Body of pancreas (tissue), 4 donors: ENCODE data around the gene OR2J1. TPM values are rescaled to one million over a fixed set of nuclear protein-coding genes. Genes with fewer than 3 reads are reported as not detected.
"Not testable (repeated sequence)": the region's sequence is repeated elsewhere in the genome, so short reads cannot be mapped to it uniquely, and the experiment has no call there.

ENCODE experiments used
- ATAC-seq: fragments of 150-250 bp; one replicate; pipeline ENCODE4 v1.9.1; 2016
- DNase-seq, 4 donors: peaks; one replicate each; pipeline ENCODE4 v3.0.0-alpha.2; 2019
- H3K27ac ChIP-seq, 4 donors: fragments of 200-600 bp; sonication (generic); 1 replicate in 3 of 4; 2 replicates in 1 of 4; pipeline versions ENCODE4 v1.5.1 to v1.6.1; 2016 to 2019; ENCODE audit warnings: mild to moderate bottlenecking in 1 of 4, mixed read lengths in 1 of 4, moderate library complexity in 1 of 4
- H3K27me3 ChIP-seq, 2 donors: fragments of 200-600 bp; sonication (generic); one replicate each; pipeline ENCODE4 v1.6.0; 2016; ENCODE audit warnings: mild to moderate bottlenecking in 1 of 2
- H3K36me3 ChIP-seq, 2 donors: fragments of 200-600 bp; sonication (generic); replicated peaks in 1 of 2; 2 replicates each; pipeline ENCODE4 v1.5.1; 2016; ENCODE audit warnings: low read depth in 2 of 2; ENCODE audit not compliant: insufficient read depth in 1 of 2
- H3K4me1 ChIP-seq: fragments of 200-600 bp; sonication (generic); one replicate; pipeline ENCODE4 v1.6.0; 2016
- H3K4me3 ChIP-seq, 2 donors: fragments of 200-600 bp; sonication (generic); 1 replicate in 1 of 2; 2 replicates in 1 of 2; pipeline ENCODE4 v1.5.1; 2016 to 2019
- H3K9me3 ChIP-seq, 3 donors: fragments of 200-600 bp; sonication (generic); 1 replicate in 2 of 3; 2 replicates in 1 of 3; pipeline ENCODE4 v1.5.1; 2016
- POLR2A ChIP-seq, 3 donors: fragments of 450-650 bp; IDR thresholded peaks; one replicate each; pipeline ENCODE4 v1.6.1; 2016; ENCODE audit warnings: antibody characterized with exemption in 3 of 3, mild to moderate bottlenecking in 2 of 3
- WGBS, 2 donors: methylation state at CpG; one replicate each; pipeline ENCODE4 v1.1.5; 2017; 5-methylcytosine and 5-hydroxymethylcytosine counted together
- intact Hi-C: fragments of 100-400 bp; cut with DNase I; formaldehyde crosslinking; loops from one replicate; pipeline ENCODE4 v1.15.1; 2023
- total RNA-seq, 2 donors: library from RNA; depleted of rRNA; stranded (reverse); fragments of >200 nt; gene quantifications; one replicate each; pipeline ENCODE4 v1.1.0, GENCODE V29; 2016
- TF ChIP-seq, protein P1 (sequence below), 7 experiments: fragments of 450-650 bp in 4 of 7; fragments of 200-600 bp in 3 of 7; sonication (generic) in 3 of 7; IDR thresholded peaks; one replicate each; pipeline ENCODE4 v1.5.1; 2016 to 2019; ENCODE audit warnings: antibody characterized with exemption in 7 of 7

The OR2J1 gene
- total RNA-seq, 2 donors from 2014 or later: not detected

GRCh38 chr6:29137724-29138123 is 38.4 kb downstream of the OR2J1 start:
- Histone ChIP-seq H3K36me3 (no peaks in the 10 kb centered on the region), H3K27ac (no peak overlapping the region), H3K27me3 (no peaks in the 10 kb centered on the region), H3K9me3 (no peaks in the 10 kb centered on the region), H3K4me3 (no peak overlapping the region), H3K4me1 (no peaks in the 10 kb centered on the region)
- WGBS, 2 donors: 70 to 73% methylated on average over 4 of the region's 4 CpGs
- ATAC-seq (no peak), DNase-seq (no peak)
- intact Hi-C loops: no loop called here
- TF ChIP-seq, protein P1, sequence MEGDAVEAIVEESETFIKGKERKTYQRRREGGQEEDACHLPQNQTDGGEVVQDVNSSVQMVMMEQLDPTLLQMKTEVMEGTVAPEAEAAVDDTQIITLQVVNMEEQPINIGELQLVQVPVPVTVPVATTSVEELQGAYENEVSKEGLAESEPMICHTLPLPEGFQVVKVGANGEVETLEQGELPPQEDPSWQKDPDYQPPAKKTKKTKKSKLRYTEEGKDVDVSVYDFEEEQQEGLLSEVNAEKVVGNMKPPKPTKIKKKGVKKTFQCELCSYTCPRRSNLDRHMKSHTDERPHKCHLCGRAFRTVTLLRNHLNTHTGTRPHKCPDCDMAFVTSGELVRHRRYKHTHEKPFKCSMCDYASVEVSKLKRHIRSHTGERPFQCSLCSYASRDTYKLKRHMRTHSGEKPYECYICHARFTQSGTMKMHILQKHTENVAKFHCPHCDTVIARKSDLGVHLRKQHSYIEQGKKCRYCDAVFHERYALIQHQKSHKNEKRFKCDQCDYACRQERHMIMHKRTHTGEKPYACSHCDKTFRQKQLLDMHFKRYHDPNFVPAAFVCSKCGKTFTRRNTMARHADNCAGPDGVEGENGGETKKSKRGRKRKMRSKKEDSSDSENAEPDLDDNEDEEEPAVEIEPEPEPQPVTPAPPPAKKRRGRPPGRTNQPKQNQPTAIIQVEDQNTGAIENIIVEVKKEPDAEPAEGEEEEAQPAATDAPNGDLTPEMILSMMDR (IDR thresholded peaks at IDR 0.05): no peak
- no peak for TF ChIP-seq POLR2A (IDR thresholded peaks at IDR 0.05)

GRCh38 chr6:29141606-29142005 is 42.3 kb downstream of the OR2J1 start:
- no peak for TF ChIP-seq POLR2A (IDR thresholded peaks at IDR 0.05)
- TF ChIP-seq, protein P1 (IDR thresholded peaks at IDR 0.05): no peak
- H3K4me3 ChIP-seq: no peak overlapping the region
- ATAC-seq (no peak), DNase-seq (no peak)
- no peak overlapping the region for H3K27ac ChIP-seq
- intact Hi-C loops: no loop called here
- no peaks in the 10 kb centered on the region for H3K4me1 ChIP-seq
- no peaks in the 10 kb centered on the region for H3K27me3 ChIP-seq
- H3K9me3 ChIP-seq: no peaks in the 10 kb centered on the region
- 95 to 98% methylated on average over 1 of the region's 1 CpG for WGBS, 2 donors
- H3K36me3 ChIP-seq: no peaks in the 10 kb centered on the region

DNA sequence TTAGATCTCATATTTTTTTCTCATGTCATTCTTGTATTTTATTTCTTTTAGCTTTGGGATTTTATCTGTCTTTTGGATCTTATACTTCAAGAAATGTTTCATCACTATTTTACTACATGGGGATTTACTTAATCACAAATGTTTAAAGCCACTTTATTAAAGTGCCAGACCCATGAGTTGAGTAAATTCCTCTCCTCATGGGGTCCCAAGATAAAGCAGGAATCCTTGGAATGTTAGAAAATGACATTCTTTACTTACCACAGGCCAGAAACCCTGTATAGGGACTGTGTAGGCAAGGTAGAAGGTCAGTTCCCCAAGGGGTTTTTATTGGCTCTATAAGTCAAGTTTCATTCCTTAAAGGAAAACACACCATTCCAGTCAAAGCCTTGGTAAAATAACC is 43.0 kb downstream of the OR2J1 start:
- intact Hi-C loops: no loop called here
- H3K27ac ChIP-seq: no peak overlapping the region
- no peaks in the 10 kb centered on the region for H3K9me3 ChIP-seq
- no peak overlapping the region for H3K4me3 ChIP-seq
- no peak for DNase-seq
- no peaks in the 10 kb centered on the region for H3K27me3 ChIP-seq
- no peaks in the 10 kb centered on the region for H3K4me1 ChIP-seq
- TF ChIP-seq, protein P1 (IDR thresholded peaks at IDR 0.05): no peak
- TF ChIP-seq POLR2A (IDR thresholded peaks at IDR 0.05): no peak
- no peaks in the 10 kb centered on the region for H3K36me3 ChIP-seq
- ATAC-seq: no peak

- no peak for DNase-seq
- Histone ChIP-seq H3K27me3 (no peaks in the 10 kb centered on the region), H3K27ac (no peak overlapping the region), H3K4me3 (no peak overlapping the region), H3K36me3 (no peaks in the 10 kb centered on the region), H3K9me3 (no peaks in the 10 kb centered on the region), H3K4me1 (no peaks in the 10 kb centered on the region)
- no peak for ATAC-seq
- 45 to 58% methylated on average over 2 of the region's 2 CpGs for WGBS, 2 donors
- intact Hi-C loops: no loop called here
- TF ChIP-seq, protein P1 (IDR thresholded peaks at IDR 0.05): no peak
- TF ChIP-seq POLR2A (IDR thresholded peaks at IDR 0.05): no peak
Observed at GRCh38 chr6:29146179-29146578, 46.9 kb downstream of the OR2J1 start.

GRCh38 chr6:29147074-29147473 is 47.8 kb downstream of the OR2J1 start:
- Histone ChIP-seq H3K4me3 (no peak overlapping the region), H3K36me3 (no peaks in the 10 kb centered on the region), H3K27me3 (no peaks in the 10 kb centered on the region), H3K4me1 (no peaks in the 10 kb centered on the region), H3K27ac (no peak overlapping the region), H3K9me3 (no peaks in the 10 kb centered on the region)
- no peak for TF ChIP-seq POLR2A (IDR thresholded peaks at IDR 0.05)
- TF ChIP-seq, protein P1 (IDR thresholded peaks at IDR 0.05): no peak
- intact Hi-C loops: no loop called here
- DNase-seq: no peak
- no peak for ATAC-seq
- 81 to 84% methylated on average over 3 of the region's 3 CpGs for WGBS, 2 donors

DNA sequence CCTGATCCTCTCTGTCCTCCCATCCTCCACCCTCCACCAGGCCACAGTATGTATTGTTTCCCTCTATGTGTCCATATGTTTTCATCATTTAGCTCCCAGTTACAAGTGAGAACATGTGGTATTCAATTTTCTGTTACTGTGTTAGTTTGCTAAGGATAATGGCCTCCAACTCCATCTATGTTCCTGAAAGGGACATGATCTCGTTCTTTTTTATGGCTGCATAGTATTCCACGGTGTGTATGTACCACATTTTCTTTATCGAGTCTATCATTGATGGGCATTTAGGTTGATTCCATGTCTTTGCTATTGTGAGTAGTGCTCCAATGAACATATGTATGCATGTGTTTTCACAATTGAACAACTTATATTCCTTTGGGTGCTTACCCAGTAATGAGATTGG is 50.2 kb downstream of the OR2J1 start:
- H3K4me1 ChIP-seq, intact Hi-C loops, DNase-seq, H3K9me3 ChIP-seq, ATAC-seq, H3K4me3 ChIP-seq, H3K36me3 ChIP-seq, H3K27ac ChIP-seq, H3K27me3 ChIP-seq: not testable (repeated sequence)
- WGBS, 2 donors: 48 to 61% methylated on average over 3 of the region's 3 CpGs
